HL-60 (cell line): ENCODE measurements around the gene ABCC1.

Experiments
- DNase-seq, 2 experiments: peaks; one replicate each; pipeline ENCODE4 v3.0.0-alpha.2; 2010 to 2020; ENCODE audit warnings: low read depth in 1 of 2, low spot score in 1 of 2
- H3K27ac ChIP-seq: fragments of 250-450 bp; sonication (Bioruptor Pico); replicated peaks from 2 replicates; pipeline ENCODE4 v1.5.1; 2020; ENCODE audit warnings: mild to moderate bottlenecking, moderate library complexity
- H3K27me3 ChIP-seq: fragments of 250-450 bp; sonication (Bioruptor Pico); 2 replicates; pipeline ENCODE4 v1.5.1; 2021; ENCODE audit warnings: mild to moderate bottlenecking, moderate library complexity; ENCODE audit not compliant: insufficient read depth, poor library complexity, severe bottlenecking
- H3K4me3 ChIP-seq: replicated peaks from 2 replicates; pipeline ENCODE4 v1.5.1; 2011; ENCODE audit warnings: mild to moderate bottlenecking, control low read depth, low read length; ENCODE audit not compliant: insufficient read depth
- CTCF ChIP-seq: IDR thresholded peaks from one replicate; pipeline ENCODE4 v1.5.1; 2011; ENCODE audit warnings: low read length, control low read depth, inconsistent platforms; ENCODE audit not compliant: insufficient read depth
- GABPA ChIP-seq: IDR thresholded peaks from 2 replicates; pipeline ENCODE4 v1.6.1; 2012; ENCODE audit warnings: low read depth
- POLR2AphosphoS5 ChIP-seq: IDR thresholded peaks from 2 replicates; pipeline ENCODE4 v1.6.1; 2012; ENCODE audit warnings: low read depth
- REST ChIP-seq: IDR thresholded peaks from 2 replicates; pipeline ENCODE4 v1.6.1; 2012; ENCODE audit warnings: low read depth; ENCODE audit not compliant: insufficient replicate concordance
- SPI1 ChIP-seq: IDR thresholded peaks from 2 replicates; pipeline ENCODE4 v1.6.1; 2012; ENCODE audit warnings: low read depth, mild to moderate bottlenecking, borderline replicate concordance

The ABCC1 gene

DNA sequence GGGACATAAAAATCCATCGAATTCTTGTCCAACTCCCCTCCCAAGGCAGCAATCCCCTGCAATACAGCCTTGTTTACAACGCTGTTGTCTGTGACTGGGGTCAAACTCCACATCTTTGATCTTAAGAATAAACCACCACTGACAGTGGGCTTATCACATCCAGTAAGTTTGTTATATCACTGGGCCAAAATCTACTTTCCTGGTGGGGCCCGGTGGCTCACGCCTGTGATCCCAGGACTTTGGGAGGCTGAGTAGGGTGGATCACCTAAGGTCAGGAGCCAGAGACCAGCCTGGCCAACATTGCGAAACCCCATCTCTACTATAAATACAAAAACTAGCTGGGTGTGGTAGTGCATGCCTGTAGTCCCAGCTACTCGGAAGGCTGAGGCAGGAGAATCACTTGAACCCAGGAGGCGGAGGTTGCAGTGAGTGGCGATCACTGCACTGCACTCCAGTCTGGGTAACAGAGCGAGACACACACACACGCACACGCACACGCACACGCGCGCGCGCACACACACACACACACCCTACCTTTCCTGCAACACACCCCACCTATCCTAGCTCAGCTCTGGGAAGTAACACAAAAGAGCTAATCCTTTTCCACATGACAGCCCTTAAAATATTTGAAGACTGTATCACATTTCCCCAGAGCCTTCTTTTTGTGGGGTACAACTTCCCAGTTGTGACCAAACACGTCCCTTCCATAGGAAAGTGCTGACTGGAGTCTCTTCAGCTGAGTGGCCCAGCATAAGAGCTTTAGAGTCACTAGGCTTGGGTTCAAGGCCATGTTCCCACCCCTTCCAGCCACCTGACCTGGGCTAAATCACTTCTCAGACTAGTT lies 20.9 kb upstream of the ABCC1 start:
- H3K4me3 ChIP-seq, result no peak overlapping the region
- H3K27me3 ChIP-seq, result no peaks in the 10 kb centered on the region
- H3K27ac ChIP-seq, result no peak overlapping the region
- DNase-seq, result no peak
- TF ChIP-seq POLR2AphosphoS5 (no peak), REST (no peak), CTCF (no peak), SPI1 (no peak), GABPA (no peak)

- no peak overlapping the region for H3K4me3 ChIP-seq
- TF ChIP-seq POLR2AphosphoS5, result no peak
- TF ChIP-seq REST, result no peak
- no peak overlapping the region for H3K27ac ChIP-seq
- no peaks in the 10 kb centered on the region for H3K27me3 ChIP-seq
- no peak for DNase-seq
These were observed 16.5 kb upstream of the ABCC1 start for GRCh38 chr16:15932939-15933338.

DNA sequence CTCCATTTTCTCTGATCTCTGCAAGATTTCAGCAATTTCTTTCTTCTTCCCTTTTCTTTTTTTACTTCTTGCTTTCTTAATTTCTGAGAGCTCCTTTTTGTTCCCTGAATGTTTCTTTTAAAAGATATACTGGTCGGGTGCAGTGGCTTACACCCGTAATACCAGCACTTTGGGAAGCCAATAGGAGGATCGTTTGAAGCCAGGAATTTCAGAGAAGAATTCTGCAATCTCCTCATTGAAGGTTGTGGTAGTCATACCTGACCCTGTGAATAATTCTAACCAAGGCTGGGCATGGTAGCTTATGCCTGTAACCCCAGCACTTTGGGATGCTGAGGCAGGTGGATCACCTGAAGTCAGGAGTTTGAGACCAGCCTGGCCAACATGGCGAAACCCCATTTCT lies 15.6 kb upstream of the ABCC1 start:
- Histone ChIP-seq H3K4me3 (no peak overlapping the region), H3K27me3 (no peaks in the 10 kb centered on the region), H3K27ac (peak overlapping the region; percentile 9; the same call in 1 of the 2 replicates)
- DNase-seq, result no peak
- TF ChIP-seq REST (no peak), CTCF (no peak), SPI1 (no peak), GABPA (no peak), POLR2AphosphoS5 (no peak)
